SK-N-SH (cell line): ENCODE data around the gene CINP. TPM values are rescaled to one million over a fixed set of nuclear protein-coding genes. Genes with fewer than 3 reads are reported as not detected.

ENCODE experiments used
- CTCF ChIA-PET: fragments of 300-600, 350-600 bp; formaldehyde crosslinking; extraction: SDS; loops from one replicate; lab custom pipeline; 2021; lab: Yijun Ruan, JAX
- POLR2A ChIA-PET: fragments of 350-600 bp; sonication (Branson Sonifier 250); formaldehyde crosslinking; extraction: SDS; loops from one replicate; lab custom pipeline; 2020; ENCODE audit warnings: antibody characterized with exemption, inconsistent platforms; lab: Yijun Ruan, JAX
- DNase-seq: peaks from one replicate; pipeline ENCODE4 v3.0.0; 2012
- H2AFZ ChIP-seq: fragments of 200-600 bp; sonication (generic); 2 replicates; pipeline ENCODE4 v1.8.1; 2016; ENCODE audit warnings: antibody characterized with exemption, mild to moderate bottlenecking, low read depth
- H3F3A ChIP-seq: fragments of 200-600 bp; sonication (generic); replicated peaks from 2 replicates; pipeline ENCODE3; 2016; ENCODE audit warnings: antibody characterized with exemption, mild to moderate bottlenecking; ENCODE audit not compliant: insufficient read depth
- H3K27ac ChIP-seq, 2 experiments: fragments of 200-500 bp in 1 of 2; fragments of 200-600 bp in 1 of 2; sonication (Bioruptor generic) in 1 of 2; sonication (generic), shearing (Covaris generic) in 1 of 2; 2 replicates each; pipeline versions ENCODE4 v1.5.1 to v1.6.1; 2014 to 2016; ENCODE audit warnings: low read depth in 2 of 2, inconsistent platforms in 1 of 2, low read length in 1 of 2, mild to moderate bottlenecking in 1 of 2, mixed read lengths in 1 of 2
- H3K27me3 ChIP-seq: fragments of 200-600 bp; sonication (generic), shearing (Covaris generic); 2 replicates; pipeline ENCODE4 v1.6.1; 2016; ENCODE audit warnings: mixed run types; ENCODE audit not compliant: insufficient read depth
- H3K36me3 ChIP-seq, 2 experiments: fragments of 200-500 bp in 1 of 2; fragments of 200-600 bp in 1 of 2; sonication (Bioruptor generic) in 1 of 2; sonication (generic) in 1 of 2; replicated peaks in 1 of 2; 2 replicates each; pipeline versions ENCODE3 to v1.5.1; 2014 to 2016; ENCODE audit warnings: low read length in 1 of 2, mild to moderate bottlenecking in 1 of 2; ENCODE audit not compliant: insufficient read depth in 2 of 2, control insufficient read depth in 1 of 2
- H3K4me1 ChIP-seq, 2 experiments: fragments of 200-500 bp in 1 of 2; fragments of 200-600 bp in 1 of 2; sonication (Bioruptor generic) in 1 of 2; sonication (generic), shearing (Covaris generic) in 1 of 2; 2 replicates each; pipeline versions ENCODE4 v1.5.1 to v1.6.1; 2014 to 2016; ENCODE audit warnings: low read depth in 1 of 2, low read length in 1 of 2, mixed run types in 1 of 2; ENCODE audit not compliant: insufficient read depth in 2 of 2, control insufficient read depth in 1 of 2
- H3K4me2 ChIP-seq: fragments of 200-600 bp; sonication (generic), shearing (Covaris generic); 2 replicates; pipeline ENCODE4 v1.6.1; 2017; ENCODE audit warnings: mixed run types
- H3K4me3 ChIP-seq, 2 experiments: fragments of 200-500 bp in 1 of 2; fragments of 200-600 bp in 1 of 2; sonication (Bioruptor generic) in 1 of 2; sonication (generic), shearing (Covaris generic) in 1 of 2; 2 replicates each; pipeline versions ENCODE4 v1.5.1 to v1.8.1; 2014 to 2016; ENCODE audit warnings: low read depth in 2 of 2, inconsistent platforms in 1 of 2, low read length in 1 of 2, mild to moderate bottlenecking in 1 of 2, mixed read lengths in 1 of 2, moderate library complexity in 1 of 2
- H3K79me2 ChIP-seq: fragments of 200-600 bp; sonication (generic); 2 replicates; pipeline ENCODE4 v1.8.1; 2017; ENCODE audit warnings: mild to moderate bottlenecking; ENCODE audit not compliant: insufficient read depth
- H3K9ac ChIP-seq: fragments of 200-600 bp; sonication (generic); 2 replicates; pipeline ENCODE4 v1.6.1; 2017; ENCODE audit warnings: mixed run types
- H3K9me2 ChIP-seq: fragments of 200-600 bp; sonication (generic); 2 replicates; pipeline ENCODE4 v1.6.1; 2017; ENCODE audit warnings: mixed run types
- H3K9me3 ChIP-seq: fragments of 200-600 bp; sonication (generic); 2 replicates; pipeline ENCODE4 v1.6.1; 2017; ENCODE audit warnings: mixed run types, mild to moderate bottlenecking, moderate library complexity
- H4K20me1 ChIP-seq: fragments of 200-600 bp; sonication (generic); 2 replicates; pipeline ENCODE4 v1.6.1; 2017; ENCODE audit warnings: mild to moderate bottlenecking, mixed run types; ENCODE audit not compliant: insufficient read depth
- CHD2 ChIP-seq: fragments of 150-350 bp; IDR thresholded peaks from 2 replicates; pipeline ENCODE4 v1.6.1; 2018; ENCODE audit warnings: low read length; ENCODE audit not compliant: partially characterized antibody
- EP300 ChIP-seq, 2 experiments: IDR thresholded peaks; 2 replicates each; pipeline versions ENCODE4 v1.4.0 to v1.6.1; 2012; ENCODE audit warnings: borderline replicate concordance in 1 of 2, low read depth in 1 of 2, low read length in 1 of 2
- EZH2phosphoT487 ChIP-seq: fragments of 200-600 bp; sonication (generic); IDR thresholded peaks from 2 replicates; pipeline ENCODE4 v1.6.1; 2017; ENCODE audit warnings: low read depth, mixed run types, mild to moderate bottlenecking, antibody characterized with exemption, moderate library complexity, borderline replicate concordance
- GABPA ChIP-seq: IDR thresholded peaks from 2 replicates; pipeline ENCODE4 v1.4.0; 2012; ENCODE audit warnings: low read depth, mild to moderate bottlenecking
- GATA2 ChIP-seq: sonication (generic); formaldehyde crosslinking; IDR thresholded peaks from 2 replicates; pipeline ENCODE4 v1.5.0; 2020; ENCODE audit warnings: mild to moderate bottlenecking, missing genetic modification reagents
- JUND ChIP-seq: IDR thresholded peaks from 2 replicates; pipeline ENCODE4 v1.4.0; 2012
- MEF2A ChIP-seq: IDR thresholded peaks from 2 replicates; pipeline ENCODE4 v1.4.0; 2012; ENCODE audit warnings: low read depth, borderline replicate concordance
- NRF1 ChIP-seq: IDR thresholded peaks from 2 replicates; pipeline ENCODE4 v1.6.1; 2012; ENCODE audit warnings: low read depth, mild to moderate bottlenecking, low read length
- POLR2AphosphoS5 ChIP-seq: IDR thresholded peaks from 2 replicates; pipeline ENCODE4 v1.6.1; 2012; ENCODE audit warnings: low read depth, low read length
- RAD21 ChIP-seq: IDR thresholded peaks from 2 replicates; pipeline ENCODE4 v1.6.1; 2012; ENCODE audit warnings: mild to moderate bottlenecking, low read length
- RFX5 ChIP-seq: IDR thresholded peaks from 2 replicates; pipeline ENCODE4 v1.6.1; 2012; ENCODE audit warnings: mild to moderate bottlenecking, improper control_type of control experiment, low read length
- RXRA ChIP-seq: IDR thresholded peaks from 2 replicates; pipeline ENCODE4 v1.4.0; 2012; ENCODE audit warnings: low read depth, mild to moderate bottlenecking, borderline replicate concordance
- SMC3 ChIP-seq: IDR thresholded peaks from 2 replicates; pipeline ENCODE4 v1.6.1; 2012; ENCODE audit warnings: low read depth, low read length, improper control_type of control experiment
- TCF12 ChIP-seq: IDR thresholded peaks from 2 replicates; pipeline ENCODE4 v1.4.0; 2012
- TEAD4 ChIP-seq: IDR thresholded peaks from 2 replicates; pipeline ENCODE4 v1.4.0; 2012; ENCODE audit warnings: mild to moderate bottlenecking, borderline replicate concordance; ENCODE audit not compliant: insufficient read depth
- WGBS: methylation state at CpG from one replicate; pipeline ENCODE4 v1.1.6; 2017; ENCODE audit warnings: low lambda C conversion rate; 5-methylcytosine and 5-hydroxymethylcytosine counted together
- polyA plus RNA-seq, 3 experiments: library from polyadenylated mRNA; depleted of rRNA; stranded (reverse); fragments of >200 nt; gene quantifications; 2 replicates each; pipeline ENCODE4 v1.2.3, GENCODE V29; 2012
- TF ChIP-seq, protein P1 (sequence below): IDR thresholded peaks from 2 replicates; pipeline ENCODE4; 2012
- TF ChIP-seq, protein P2 (sequence below): IDR thresholded peaks from 2 replicates; pipeline ENCODE4 v1.4.0; 2012; ENCODE audit warnings: low read depth, borderline replicate concordance
- TF ChIP-seq, protein P3 (sequence below): fragments of 150-350 bp; IDR thresholded peaks from 2 replicates; pipeline ENCODE4 v1.6.1; 2016; ENCODE audit warnings: mild to moderate bottlenecking, low read depth, low read length

Gene CINP
- polyA plus RNA-seq, 1 of the 3 experiments (the other 2 are of a cell fraction), result 50.4 TPM

DNA sequence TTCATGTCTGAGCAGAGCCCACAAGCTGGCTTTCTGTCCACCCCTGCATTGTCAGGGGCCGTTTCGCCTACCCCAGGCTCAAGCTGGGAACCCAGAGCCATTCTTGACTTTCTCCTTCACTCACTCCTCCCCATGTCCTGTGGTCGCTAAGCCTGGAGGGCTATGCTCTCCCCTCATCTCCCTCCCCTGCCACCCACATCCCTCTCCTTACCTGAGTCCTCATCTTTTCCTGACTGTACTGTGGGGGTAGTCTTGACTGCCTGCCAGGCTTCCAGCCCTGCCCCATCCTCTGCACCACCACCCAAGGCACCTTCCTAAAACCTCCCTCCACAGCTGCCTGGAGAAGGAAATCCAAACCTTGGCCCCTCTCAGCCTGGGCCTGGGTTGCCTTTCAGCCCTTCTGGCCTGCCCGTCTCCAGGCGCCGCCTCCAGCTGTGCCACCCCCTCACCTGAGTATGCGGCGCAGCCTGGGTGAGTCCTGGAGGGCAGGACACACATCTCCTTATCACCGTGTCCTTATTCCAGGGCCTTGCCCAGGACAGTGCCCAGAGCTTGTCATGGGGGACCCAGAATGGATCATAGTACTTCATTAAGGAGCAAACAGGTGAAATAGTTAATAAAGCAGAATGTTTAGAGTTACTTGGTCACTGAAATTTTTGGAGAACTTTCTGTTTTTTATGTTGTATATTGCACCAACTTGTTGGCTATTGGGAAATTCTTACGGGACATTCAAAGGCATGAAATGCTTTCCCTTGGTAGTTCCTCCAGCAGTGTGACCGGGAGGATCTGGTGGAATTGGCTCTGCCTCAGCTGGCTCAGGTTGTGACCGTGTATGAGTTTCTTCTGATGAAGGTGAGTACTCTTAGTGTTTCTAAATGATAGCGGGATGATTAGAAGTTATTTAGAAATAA lies 28.6 kb downstream of the CINP start:
- POLR2A ChIA-PET, result no interaction called here
- WGBS, result 97% methylated on average over 12 of the region's 13 CpGs
- no peaks in the 10 kb centered on the region for H3K4me1 ChIP-seq

DNA sequence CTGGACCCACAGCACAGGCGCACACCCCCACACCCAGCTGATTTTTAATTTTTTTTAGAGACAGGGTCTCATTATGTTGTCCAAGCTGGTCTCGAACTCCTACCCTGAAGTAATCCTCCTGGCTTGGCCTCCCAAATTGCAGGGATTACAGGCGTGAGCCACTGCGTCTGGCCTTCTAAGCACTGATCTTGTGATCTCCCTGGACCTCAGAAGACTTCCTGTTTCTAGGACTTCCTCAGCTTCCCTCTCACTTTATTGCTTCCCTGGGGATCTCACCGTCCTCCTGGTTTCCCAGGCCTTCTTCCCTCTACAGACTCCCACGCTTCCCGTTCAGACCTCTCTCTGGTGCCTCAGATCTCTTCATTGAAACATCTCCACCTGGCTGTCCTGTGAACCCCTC lies 29.3 kb downstream of the CINP start:
- no peak overlapping the region for H3K9ac ChIP-seq
- no peaks in the 10 kb centered on the region for H3K9me2 ChIP-seq
- no peak overlapping the region for H3K27ac ChIP-seq
- 95% methylated on average over 7 of the region's 7 CpGs for WGBS
- no peaks in the 10 kb centered on the region for H3F3A ChIP-seq
- H3K4me3 ChIP-seq, result no peak overlapping the region
- H3K36me3 ChIP-seq, result peaks cover 7 to 12% of the 10 kb centered on the region in 2 experiments
- no peaks in the 10 kb centered on the region for H3K79me2 ChIP-seq
- ChIA-PET CTCF (interaction anchor here (1.1 to 1.6 kb wide), 2 partner anchors 19 to 104 kb away, joined by 3 to 4 read pairs; no protein-coding TSS in a partner anchor), POLR2A (interaction anchor here (1.4 kb wide), 1 partner anchor 9 kb away, joined by 5 read pairs; no protein-coding TSS in a partner anchor)
- H3K27me3 ChIP-seq, result no peaks in the 10 kb centered on the region
- no peaks in the 10 kb centered on the region for H3K9me3 ChIP-seq
- H3K4me1 ChIP-seq, result no peaks in the 10 kb centered on the region
- DNase-seq, result no peak
- no peak overlapping the region for H2AFZ ChIP-seq
- no peaks in the 10 kb centered on the region for H4K20me1 ChIP-seq
- no peak overlapping the region for H3K4me2 ChIP-seq
- no peak for TF ChIP-seq EZH2phosphoT487
- TF ChIP-seq TCF12, result no peak
- no peak for TF ChIP-seq RXRA
- TF ChIP-seq TEAD4, result no peak
- no peak for TF ChIP-seq SMC3
- no peak for TF ChIP-seq POLR2AphosphoS5
- no peak for TF ChIP-seq CHD2
- no peak for TF ChIP-seq GABPA
- TF ChIP-seq RFX5, result no peak
- TF ChIP-seq GATA2 (CRISPR knock-in tag), result no peak
- TF ChIP-seq, protein P1, sequence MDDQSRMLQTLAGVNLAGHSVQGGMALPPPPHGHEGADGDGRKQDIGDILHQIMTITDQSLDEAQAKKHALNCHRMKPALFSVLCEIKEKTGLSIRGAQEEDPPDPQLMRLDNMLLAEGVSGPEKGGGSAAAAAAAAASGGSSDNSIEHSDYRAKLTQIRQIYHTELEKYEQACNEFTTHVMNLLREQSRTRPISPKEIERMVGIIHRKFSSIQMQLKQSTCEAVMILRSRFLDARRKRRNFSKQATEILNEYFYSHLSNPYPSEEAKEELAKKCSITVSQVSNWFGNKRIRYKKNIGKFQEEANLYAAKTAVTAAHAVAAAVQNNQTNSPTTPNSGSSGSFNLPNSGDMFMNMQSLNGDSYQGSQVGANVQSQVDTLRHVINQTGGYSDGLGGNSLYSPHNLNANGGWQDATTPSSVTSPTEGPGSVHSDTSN, result no peak
- TF ChIP-seq, protein P2, sequence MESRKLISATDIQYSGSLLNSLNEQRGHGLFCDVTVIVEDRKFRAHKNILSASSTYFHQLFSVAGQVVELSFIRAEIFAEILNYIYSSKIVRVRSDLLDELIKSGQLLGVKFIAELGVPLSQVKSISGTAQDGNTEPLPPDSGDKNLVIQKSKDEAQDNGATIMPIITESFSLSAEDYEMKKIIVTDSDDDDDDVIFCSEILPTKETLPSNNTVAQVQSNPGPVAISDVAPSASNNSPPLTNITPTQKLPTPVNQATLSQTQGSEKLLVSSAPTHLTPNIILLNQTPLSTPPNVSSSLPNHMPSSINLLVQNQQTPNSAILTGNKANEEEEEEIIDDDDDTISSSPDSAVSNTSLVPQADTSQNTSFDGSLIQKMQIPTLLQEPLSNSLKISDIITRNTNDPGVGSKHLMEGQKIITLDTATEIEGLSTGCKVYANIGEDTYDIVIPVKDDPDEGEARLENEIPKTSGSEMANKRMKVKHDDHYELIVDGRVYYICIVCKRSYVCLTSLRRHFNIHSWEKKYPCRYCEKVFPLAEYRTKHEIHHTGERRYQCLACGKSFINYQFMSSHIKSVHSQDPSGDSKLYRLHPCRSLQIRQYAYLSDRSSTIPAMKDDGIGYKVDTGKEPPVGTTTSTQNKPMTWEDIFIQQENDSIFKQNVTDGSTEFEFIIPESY, result no peak
- TF ChIP-seq MEF2A, result no peak
- no peak for TF ChIP-seq RAD21
- TF ChIP-seq JUND, result no peak
- no peak for TF ChIP-seq NRF1
- TF ChIP-seq EP300 (IDR thresholded peaks at IDR 0.05; ENCODE audit: borderline replicate concordance in 1 of 2, low read depth in 1 of 2, low read length in 1 of 2), result no peak

More for the DNA sequence above, 28.6 kb downstream of the CINP start:
- H3F3A ChIP-seq, result no peaks in the 10 kb centered on the region
- H3K9me2 ChIP-seq, result no peaks in the 10 kb centered on the region
- H3K27ac ChIP-seq, result no peak overlapping the region
- H3K36me3 ChIP-seq, result peaks cover 11 to 17% of the 10 kb centered on the region in 2 experiments
- no peak for TF ChIP-seq GABPA
- TF ChIP-seq, protein P3, sequence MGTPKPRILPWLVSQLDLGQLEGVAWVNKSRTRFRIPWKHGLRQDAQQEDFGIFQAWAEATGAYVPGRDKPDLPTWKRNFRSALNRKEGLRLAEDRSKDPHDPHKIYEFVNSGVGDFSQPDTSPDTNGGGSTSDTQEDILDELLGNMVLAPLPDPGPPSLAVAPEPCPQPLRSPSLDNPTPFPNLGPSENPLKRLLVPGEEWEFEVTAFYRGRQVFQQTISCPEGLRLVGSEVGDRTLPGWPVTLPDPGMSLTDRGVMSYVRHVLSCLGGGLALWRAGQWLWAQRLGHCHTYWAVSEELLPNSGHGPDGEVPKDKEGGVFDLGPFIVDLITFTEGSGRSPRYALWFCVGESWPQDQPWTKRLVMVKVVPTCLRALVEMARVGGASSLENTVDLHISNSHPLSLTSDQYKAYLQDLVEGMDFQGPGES, result no peak
- TF ChIP-seq, protein P2, result no peak
- H3K79me2 ChIP-seq, result no peaks in the 10 kb centered on the region
- no peak for DNase-seq
- no peak overlapping the region for H2AFZ ChIP-seq
- no peak overlapping the region for H3K4me2 ChIP-seq
- CTCF ChIA-PET, result interaction anchor here (0.9 to 1.6 kb wide), 2 partner anchors 11 to 103 kb away, joined by 3 to 4 read pairs; no protein-coding TSS in a partner anchor
- no peaks in the 10 kb centered on the region for H3K9me3 ChIP-seq
- H3K27me3 ChIP-seq, result no peaks in the 10 kb centered on the region
- no peak overlapping the region for H3K4me3 ChIP-seq
- H3K9ac ChIP-seq, result no peak overlapping the region
- no peaks in the 10 kb centered on the region for H4K20me1 ChIP-seq
